Esophagus squamous epithelium (tissue), 5 donors: Measurements from ENCODE around the gene UBR4. TPM values are rescaled to one million over a fixed set of nuclear protein-coding genes. Genes with fewer than 3 reads are reported as not detected.

Experiments used
- DNase-seq: peaks from one replicate; lab custom pipeline; 2025; lab: John Stamatoyannopoulos, UW
- H3K27ac ChIP-seq, 4 donors: fragments of 200-600 bp; sonication (generic); one replicate each; pipeline ENCODE4 v1.5.1; 2016 to 2019; ENCODE audit warnings: mild to moderate bottlenecking in 1 of 4
- H3K27me3 ChIP-seq, 4 donors: fragments of 200-600 bp; sonication (generic); 1 replicate in 3 of 4; 2 replicates in 1 of 4; pipeline versions ENCODE4 v1.5.1 to v1.6.0; 2017 to 2021; ENCODE audit warnings: antibody characterized with exemption in 1 of 4
- H3K36me3 ChIP-seq, 3 donors: fragments of 200-600 bp; sonication (generic); one replicate each; pipeline ENCODE4 v1.5.1; 2016 to 2019
- H3K4me1 ChIP-seq, 3 donors: fragments of 200-600 bp; sonication (generic); one replicate each; pipeline ENCODE4 v1.5.1; 2017 to 2019
- H3K4me3 ChIP-seq, 4 donors: fragments of 200-600 bp; sonication (generic); 1 replicate in 3 of 4; 2 replicates in 1 of 4; pipeline ENCODE4 v1.5.1; 2016 to 2019; ENCODE audit warnings: mild to moderate bottlenecking in 2 of 4, moderate library complexity in 1 of 4
- H3K9me3 ChIP-seq, 3 donors: fragments of 200-600 bp; sonication (generic); one replicate each; pipeline ENCODE4 v1.5.1; 2016 to 2019
- POLR2A ChIP-seq, 4 donors: fragments of 450-650 bp; IDR thresholded peaks; one replicate each; pipeline ENCODE4 v1.6.1; 2017; ENCODE audit warnings: antibody characterized with exemption in 4 of 4, mild to moderate bottlenecking in 4 of 4, moderate library complexity in 3 of 4
- WGBS, 2 donors: methylation state at CpG; one replicate each; pipeline ENCODE4 v1.1.5; 2018; 5-methylcytosine and 5-hydroxymethylcytosine counted together
- intact Hi-C: fragments of 100-400 bp; cut with DNase I; formaldehyde crosslinking; loops from one replicate; pipeline ENCODE4 v1.15.0; 2022
- total RNA-seq, 4 donors: library from RNA; depleted of rRNA; stranded (reverse); fragments of >200 nt; gene quantifications; one replicate each; pipeline ENCODE4 v1.1.0, GENCODE V29; 2016
- TF ChIP-seq, protein P1 (sequence below), 6 experiments: fragments of 450-650 bp in 4 of 6; fragments of 200-600 bp in 2 of 6; sonication (generic) in 2 of 6; IDR thresholded peaks; one replicate each; pipeline ENCODE4 v1.5.1; 2016 to 2019; ENCODE audit warnings: antibody characterized with exemption in 6 of 6, mild to moderate bottlenecking in 4 of 6, moderate library complexity in 4 of 6
- donor health status: DM: yes; HTN: yes; CAD: no.

The UBR4 gene
- total RNA-seq, 4 donors from 2014 or later: 52.4 to 121 (median 88.3) TPM

DNA sequence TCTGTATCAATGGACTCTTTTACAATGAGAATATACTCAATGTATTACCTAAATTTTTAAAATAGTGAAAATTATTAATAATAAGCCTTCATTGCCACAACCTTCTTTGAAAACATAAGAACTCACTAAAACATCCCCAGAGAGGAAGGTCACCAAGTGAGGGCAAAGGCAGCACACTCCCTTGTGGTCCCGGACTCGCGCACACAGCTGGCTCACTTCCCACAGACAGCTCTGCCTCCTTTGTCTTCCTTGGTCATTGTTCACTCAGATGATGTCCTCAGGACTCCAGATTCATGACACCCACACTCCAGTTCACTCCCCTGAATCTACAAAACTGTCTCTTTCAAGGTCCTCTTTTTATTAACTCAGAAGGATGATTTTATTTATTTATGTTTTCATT, 19.2 kb upstream of the UBR4 start:
- WGBS, 2 donors: 61 to 64% methylated on average over 3 of the region's 3 CpGs
- intact Hi-C loops: no loop called here
- no peak for DNase-seq
- TF ChIP-seq POLR2A (IDR thresholded peaks at IDR 0.05): no peak
- no peak overlapping the region for H3K27ac ChIP-seq
- H3K4me1 ChIP-seq: peaks cover 0 to 22% (median 0%) of the 10 kb centered on the region in 3 donors
- H3K9me3 ChIP-seq: no peaks in the 10 kb centered on the region
- no peak overlapping the region for H3K4me3 ChIP-seq
- no peaks in the 10 kb centered on the region for H3K27me3 ChIP-seq
- H3K36me3 ChIP-seq: peaks cover 27 to 100% (median 53%) of the 10 kb centered on the region in 3 donors

DNA sequence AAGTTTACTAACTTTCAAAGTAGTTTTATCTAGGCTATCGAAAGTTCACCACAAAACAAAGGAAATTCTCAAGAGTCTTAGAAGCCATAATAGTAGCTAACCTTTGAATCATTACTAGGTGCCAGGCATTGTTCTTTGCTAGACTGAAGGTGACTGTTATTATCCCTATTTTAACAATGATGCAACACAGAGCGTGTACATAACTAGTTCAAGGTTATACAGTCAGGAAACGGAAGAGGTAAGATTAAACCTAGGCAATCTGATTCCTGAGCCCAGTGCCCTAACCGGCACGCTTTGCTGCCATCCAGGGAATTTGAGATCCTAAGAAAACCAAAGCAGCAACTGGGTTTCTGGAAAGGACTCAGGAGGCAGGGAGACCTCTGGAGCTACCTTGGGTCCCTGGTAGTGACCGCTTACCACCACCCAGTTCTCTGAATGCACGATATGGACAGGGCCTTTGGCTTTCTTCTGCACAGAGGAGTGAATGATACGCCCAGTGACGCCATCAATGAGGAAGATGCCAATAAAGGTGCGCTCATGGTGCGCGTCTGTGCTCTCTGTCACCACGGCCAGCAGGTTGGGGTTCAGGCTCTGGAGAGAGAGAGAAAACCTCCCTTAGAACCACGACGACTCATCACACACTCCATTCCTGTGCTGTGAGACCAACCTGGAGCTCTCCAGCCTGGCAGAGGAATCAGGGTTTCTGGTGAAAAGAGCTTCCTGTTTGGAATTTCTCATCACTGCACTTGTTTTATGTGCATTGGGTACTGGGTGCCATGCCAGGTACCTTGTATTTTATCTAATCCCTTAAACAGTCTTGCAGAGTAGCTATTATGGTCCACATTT, 13.1 kb upstream of the UBR4 start:
- TF ChIP-seq, protein P1, sequence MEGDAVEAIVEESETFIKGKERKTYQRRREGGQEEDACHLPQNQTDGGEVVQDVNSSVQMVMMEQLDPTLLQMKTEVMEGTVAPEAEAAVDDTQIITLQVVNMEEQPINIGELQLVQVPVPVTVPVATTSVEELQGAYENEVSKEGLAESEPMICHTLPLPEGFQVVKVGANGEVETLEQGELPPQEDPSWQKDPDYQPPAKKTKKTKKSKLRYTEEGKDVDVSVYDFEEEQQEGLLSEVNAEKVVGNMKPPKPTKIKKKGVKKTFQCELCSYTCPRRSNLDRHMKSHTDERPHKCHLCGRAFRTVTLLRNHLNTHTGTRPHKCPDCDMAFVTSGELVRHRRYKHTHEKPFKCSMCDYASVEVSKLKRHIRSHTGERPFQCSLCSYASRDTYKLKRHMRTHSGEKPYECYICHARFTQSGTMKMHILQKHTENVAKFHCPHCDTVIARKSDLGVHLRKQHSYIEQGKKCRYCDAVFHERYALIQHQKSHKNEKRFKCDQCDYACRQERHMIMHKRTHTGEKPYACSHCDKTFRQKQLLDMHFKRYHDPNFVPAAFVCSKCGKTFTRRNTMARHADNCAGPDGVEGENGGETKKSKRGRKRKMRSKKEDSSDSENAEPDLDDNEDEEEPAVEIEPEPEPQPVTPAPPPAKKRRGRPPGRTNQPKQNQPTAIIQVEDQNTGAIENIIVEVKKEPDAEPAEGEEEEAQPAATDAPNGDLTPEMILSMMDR (IDR thresholded peaks at IDR 0.05): no peak
- TF ChIP-seq POLR2A (IDR thresholded peaks at IDR 0.05): no peak
- Histone ChIP-seq H3K36me3 (peaks cover 6 to 100% (median 48%) of the 10 kb centered on the region in 3 donors), H3K4me3 (no peak overlapping the region), H3K9me3 (no peaks in the 10 kb centered on the region), H3K27me3 (no peaks in the 10 kb centered on the region), H3K27ac (no peak overlapping the region), H3K4me1 (no peaks in the 10 kb centered on the region)
- DNase-seq: no peak
- WGBS, 2 donors: 84 to 88% methylated on average over 6 to 12 of the region's 15 CpGs
- intact Hi-C loops: no loop called here

DNA sequence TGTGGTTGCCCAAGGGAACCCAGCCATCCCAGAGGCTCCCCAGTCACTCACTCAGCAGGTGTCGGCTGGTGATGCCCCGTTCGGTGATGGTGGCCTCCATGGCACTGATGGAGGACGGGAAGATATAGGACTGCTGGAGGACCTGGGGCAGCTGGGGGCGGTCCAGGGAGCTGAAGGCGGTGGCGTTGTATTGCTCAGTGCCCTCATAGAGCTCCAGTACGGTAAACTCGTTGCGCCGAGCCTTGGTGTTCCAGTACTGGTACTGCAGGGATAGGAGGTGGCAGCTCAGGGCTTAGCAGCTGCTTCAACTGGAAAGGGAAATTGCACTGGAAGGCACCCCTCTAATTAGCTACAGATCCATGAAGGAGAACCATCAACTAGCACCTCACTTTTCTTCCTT, 12.5 kb upstream of the UBR4 start:
- no peak overlapping the region for H3K27ac ChIP-seq
- no peak overlapping the region for H3K4me3 ChIP-seq
- H3K36me3 ChIP-seq: peaks cover 6 to 100% (median 49%) of the 10 kb centered on the region in 3 donors
- TF ChIP-seq POLR2A (IDR thresholded peaks at IDR 0.05): no peak
- TF ChIP-seq, protein P1 (IDR thresholded peaks at IDR 0.05): no peak
- H3K27me3 ChIP-seq: no peaks in the 10 kb centered on the region
- no peaks in the 10 kb centered on the region for H3K9me3 ChIP-seq
- WGBS, 2 donors: 94 to 95% methylated on average over 6 to 7 of the region's 11 CpGs
- no peaks in the 10 kb centered on the region for H3K4me1 ChIP-seq
- DNase-seq: no peak
- intact Hi-C loops: no loop called here

DNA sequence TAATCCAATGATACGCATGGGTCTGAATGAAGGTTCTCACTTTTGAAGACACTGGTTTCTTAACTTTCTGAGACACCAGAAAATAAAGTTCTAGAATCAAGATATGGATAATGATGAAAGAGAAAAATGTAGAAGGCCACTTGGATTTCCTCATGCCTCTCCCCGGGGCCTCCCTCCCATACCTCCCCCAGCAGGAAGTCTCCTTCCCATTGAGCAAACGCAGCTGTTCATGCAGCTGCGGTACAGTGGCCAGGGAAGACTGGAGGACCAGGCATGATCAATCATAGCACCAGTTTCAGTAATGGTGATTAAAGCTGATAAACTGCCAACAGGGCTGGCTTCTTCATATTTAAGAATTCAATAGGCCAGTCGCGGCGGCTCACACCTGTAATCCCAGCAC, 10.9 kb upstream of the UBR4 start:
- Histone ChIP-seq H3K4me1 (no peaks in the 10 kb centered on the region), H3K9me3 (no peaks in the 10 kb centered on the region), H3K27ac (peak overlapping the region in 1 of 4 donors; percentile 13), H3K27me3 (no peaks in the 10 kb centered on the region), H3K4me3 (no peak overlapping the region), H3K36me3 (peaks cover 6 to 100% (median 34%) of the 10 kb centered on the region in 3 donors)
- 71 to 76% methylated on average over 7 of the region's 7 CpGs for WGBS, 2 donors
- intact Hi-C loops: no loop called here
- DNase-seq: no peak
- no peak for TF ChIP-seq POLR2A (IDR thresholded peaks at IDR 0.05)
- TF ChIP-seq, protein P1 (IDR thresholded peaks at IDR 0.05): no peak

DNA sequence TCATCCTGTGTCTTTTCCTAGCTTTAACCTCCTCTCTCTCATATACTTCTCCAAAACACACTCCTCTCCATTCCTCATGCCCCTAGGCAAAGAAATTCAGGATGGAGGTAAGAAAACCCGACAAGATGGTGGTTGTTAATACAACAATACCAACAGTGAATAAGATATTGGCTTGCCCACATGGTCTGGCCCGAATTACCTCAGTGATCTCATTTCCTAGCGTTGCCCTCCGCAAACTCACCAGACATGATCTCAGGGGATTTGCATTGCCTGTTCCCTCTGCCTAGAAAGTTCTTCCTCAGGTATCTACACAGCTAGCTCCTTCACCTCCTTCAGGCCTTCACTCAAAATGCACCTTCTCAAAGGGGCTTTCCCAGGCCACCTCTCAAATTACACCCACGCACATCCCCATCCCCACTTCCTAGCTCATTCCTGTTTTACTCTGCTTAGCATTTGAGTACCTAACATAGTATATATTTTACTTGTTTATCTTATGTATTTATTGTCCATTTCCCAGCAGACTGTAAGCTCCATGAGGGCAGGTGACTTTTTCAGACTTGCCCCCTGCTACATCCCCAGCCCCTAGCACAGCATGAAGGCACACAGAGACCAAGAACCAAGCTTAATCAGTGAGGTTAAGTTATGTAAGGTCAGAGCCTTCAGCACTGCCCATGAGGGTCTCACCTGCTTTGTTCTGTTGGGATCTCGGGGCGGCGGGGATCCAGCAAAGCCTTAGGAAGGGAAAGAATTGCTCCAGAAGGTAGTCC, 10.2 kb upstream of the UBR4 start:
- TF ChIP-seq, protein P1 (IDR thresholded peaks at IDR 0.05): no peak
- no peak for TF ChIP-seq POLR2A (IDR thresholded peaks at IDR 0.05)
- no peaks in the 10 kb centered on the region for H3K4me1 ChIP-seq
- no peaks in the 10 kb centered on the region for H3K27me3 ChIP-seq
- peaks cover 6 to 100% (median 27%) of the 10 kb centered on the region in 3 donors for H3K36me3 ChIP-seq
- intact Hi-C loops: no loop called here
- WGBS, 2 donors: 87 to 90% methylated on average over 8 of the region's 8 CpGs
- no peak overlapping the region for H3K4me3 ChIP-seq
- no peaks in the 10 kb centered on the region for H3K9me3 ChIP-seq
- no peak for DNase-seq
- H3K27ac ChIP-seq: peak overlapping the region in 1 of 4 donors; percentile 23
